Kidney (tissue), 14 donors: ENCODE measurements around the gene RIMBP2. TPM values are rescaled to one million over a fixed set of nuclear protein-coding genes. Genes with fewer than 3 reads are reported as not detected.

ENCODE experiments used
- DNase-seq, 5 donors: peaks; one replicate each; pipeline ENCODE4 v3.0.0-alpha.2; 2013 to 2020
- FAIRE-seq: peaks from 2 replicates; lab custom pipeline; 2012; peaks lifted over from hg19 to GRCh38; lab: Jason Lieb, UNC
- H3K27ac ChIP-seq, 2 donors: one replicate each; pipeline ENCODE4 v1.7.0; 2013; ENCODE audit warnings: low read depth in 2 of 2, low read length in 2 of 2, inconsistent platforms in 1 of 2
- H3K27me3 ChIP-seq: one replicate; pipeline ENCODE4 v1.7.1; 2013; ENCODE audit warnings: low read length, inconsistent platforms; ENCODE audit not compliant: control insufficient read depth, insufficient read depth
- H3K36me3 ChIP-seq, 3 donors: one replicate each; pipeline versions ENCODE4 v1.7.0 to v1.7.1; 2013; ENCODE audit warnings: low read length in 3 of 3, control low read depth in 1 of 3, inconsistent platforms in 1 of 3; ENCODE audit not compliant: insufficient read depth in 3 of 3, control insufficient read depth in 2 of 3
- H3K4me1 ChIP-seq, 3 donors: one replicate each; pipeline versions ENCODE4 v1.7.0 to v1.7.1; 2013; ENCODE audit warnings: low read length in 3 of 3, inconsistent platforms in 1 of 3, low read depth in 1 of 3; ENCODE audit not compliant: control insufficient read depth in 2 of 3, insufficient read depth in 2 of 3
- H3K4me3 ChIP-seq, 3 donors: one replicate each; pipeline versions ENCODE4 v1.7.0 to v1.8.1; 2013; ENCODE audit warnings: low read length in 3 of 3, control low read depth in 1 of 3, inconsistent platforms in 1 of 3
- H3K9ac ChIP-seq, 3 donors: one replicate each; pipeline versions ENCODE4 v1.7.0 to v1.7.1; 2013; ENCODE audit warnings: low read length in 3 of 3, control low read depth in 1 of 3, inconsistent platforms in 1 of 3
- H3K9me3 ChIP-seq, 3 donors: one replicate each; pipeline versions ENCODE4 v1.7.0 to v1.7.1; 2013; ENCODE audit warnings: low read length in 3 of 3, control low read depth in 1 of 3, inconsistent platforms in 1 of 3; ENCODE audit not compliant: control insufficient read depth in 2 of 3, insufficient read depth in 1 of 3
- intact Hi-C: fragments of 100-400 bp; cut with DNase I; formaldehyde crosslinking; loops from one replicate; pipeline ENCODE4 v1.11.1; 2022
- polyA plus RNA-seq: library from polyadenylated mRNA; stranded (reverse); fragments of 350-450 nt; fragmentation: Illumina TruSeq; extraction: RNeasy Lipid Tissue Mini Kit (QIAGEN cat#74804); gene quantifications from one replicate; pipeline ENCODE4 v1.2.3, GENCODE V29; 2014; ENCODE audit warnings: low read depth, low replicate concordance; ENCODE audit not compliant: insufficient read depth
- total RNA-seq: library from RNA; stranded (reverse); fragmentation: NEBNext Ultra II Directional; extraction: Animal tissue kit (Norgen Biotek cat#: 25700); gene quantifications from one replicate; pipeline ENCODE4 v1.2.1, GENCODE V29; 2021
- TF ChIP-seq, protein P1 (sequence below): IDR thresholded peaks from 3 replicates; pipeline ENCODE4 v1.5.1; 2012; ENCODE audit warnings: mild to moderate bottlenecking, moderate library complexity, borderline replicate concordance; ENCODE audit not compliant: insufficient read depth; ENCODE audit errors: extremely low read depth
- donor health status: control.
- donor health status: control.
- donor health status: control.
- donor health status: control.
- donor health status: control.
- donor health status: DM: yes; HTN: yes; CAD: no.
- donor health status: Normal renal cell carcinoma (clear cell type).

The RIMBP2 gene
- total and polyA plus RNA-seq, 2 donors from 2014 or later = 2.8 to 51.7 TPM

DNA sequence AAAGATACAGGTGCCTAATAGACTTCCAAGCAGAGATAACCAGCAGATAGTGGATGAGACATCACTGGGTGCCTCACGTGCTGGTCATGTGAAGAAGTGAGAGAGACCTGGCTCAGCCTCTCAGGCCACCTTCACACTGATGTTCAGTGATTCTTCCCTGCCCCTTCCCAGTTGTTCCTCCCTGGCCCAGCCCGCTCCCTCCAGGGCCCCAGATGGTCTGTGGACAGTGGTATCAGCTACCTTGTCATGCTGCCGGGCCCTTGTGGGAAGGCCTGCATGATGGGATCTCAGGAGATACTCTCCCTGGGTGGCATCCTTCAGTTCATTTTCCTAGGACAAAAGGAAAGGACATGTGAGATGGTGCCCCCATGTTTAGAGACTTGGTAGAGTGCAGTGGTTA lies 198.5 kb downstream of the RIMBP2 start:
- Histone ChIP-seq H3K27me3 (no peaks in the 10 kb centered on the region), H3K36me3 (no peaks in the 10 kb centered on the region), H3K4me1 (no peaks in the 10 kb centered on the region), H3K9ac (no peak overlapping the region), H3K4me3 (no peak overlapping the region), H3K27ac (no peak overlapping the region), H3K9me3 (peaks cover 0 to 7% (median 4%) of the 10 kb centered on the region in 3 donors)
- intact Hi-C loops = no loop called here
- DNase-seq = no peak
- FAIRE-seq = no peak
- TF ChIP-seq, protein P1, sequence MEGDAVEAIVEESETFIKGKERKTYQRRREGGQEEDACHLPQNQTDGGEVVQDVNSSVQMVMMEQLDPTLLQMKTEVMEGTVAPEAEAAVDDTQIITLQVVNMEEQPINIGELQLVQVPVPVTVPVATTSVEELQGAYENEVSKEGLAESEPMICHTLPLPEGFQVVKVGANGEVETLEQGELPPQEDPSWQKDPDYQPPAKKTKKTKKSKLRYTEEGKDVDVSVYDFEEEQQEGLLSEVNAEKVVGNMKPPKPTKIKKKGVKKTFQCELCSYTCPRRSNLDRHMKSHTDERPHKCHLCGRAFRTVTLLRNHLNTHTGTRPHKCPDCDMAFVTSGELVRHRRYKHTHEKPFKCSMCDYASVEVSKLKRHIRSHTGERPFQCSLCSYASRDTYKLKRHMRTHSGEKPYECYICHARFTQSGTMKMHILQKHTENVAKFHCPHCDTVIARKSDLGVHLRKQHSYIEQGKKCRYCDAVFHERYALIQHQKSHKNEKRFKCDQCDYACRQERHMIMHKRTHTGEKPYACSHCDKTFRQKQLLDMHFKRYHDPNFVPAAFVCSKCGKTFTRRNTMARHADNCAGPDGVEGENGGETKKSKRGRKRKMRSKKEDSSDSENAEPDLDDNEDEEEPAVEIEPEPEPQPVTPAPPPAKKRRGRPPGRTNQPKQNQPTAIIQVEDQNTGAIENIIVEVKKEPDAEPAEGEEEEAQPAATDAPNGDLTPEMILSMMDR = no peak

DNA sequence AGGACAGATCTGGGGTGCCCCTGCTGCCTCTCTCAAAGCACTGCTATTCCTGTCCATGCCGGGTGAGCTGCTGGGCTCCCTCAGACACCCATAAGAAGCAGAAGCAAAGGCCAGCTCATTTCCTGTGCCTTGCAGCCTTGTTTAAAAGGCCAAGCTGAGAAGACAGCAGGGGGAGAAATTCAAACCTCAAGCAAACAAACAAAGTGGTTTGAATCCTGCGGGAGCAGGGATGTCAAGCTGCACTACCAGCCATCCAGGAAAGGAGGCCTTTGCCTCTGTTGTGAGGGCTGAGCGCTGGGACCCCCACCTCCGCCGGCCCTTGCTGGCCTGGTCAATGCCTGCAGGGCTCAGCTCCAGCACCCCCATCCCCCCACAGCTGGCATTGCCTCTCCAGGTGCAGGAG lies 201.9 kb downstream of the RIMBP2 start:
- Histone ChIP-seq H3K36me3 (no peaks in the 10 kb centered on the region), H3K9me3 (peaks cover 0 to 7% (median 4%) of the 10 kb centered on the region in 3 donors), H3K9ac (no peak overlapping the region), H3K4me1 (no peaks in the 10 kb centered on the region), H3K27ac (no peak overlapping the region), H3K27me3 (no peaks in the 10 kb centered on the region), H3K4me3 (no peak overlapping the region)
- FAIRE-seq (no peak), DNase-seq (no peak)
- intact Hi-C loops = no loop called here
- TF ChIP-seq, protein P1 = no peak

DNA sequence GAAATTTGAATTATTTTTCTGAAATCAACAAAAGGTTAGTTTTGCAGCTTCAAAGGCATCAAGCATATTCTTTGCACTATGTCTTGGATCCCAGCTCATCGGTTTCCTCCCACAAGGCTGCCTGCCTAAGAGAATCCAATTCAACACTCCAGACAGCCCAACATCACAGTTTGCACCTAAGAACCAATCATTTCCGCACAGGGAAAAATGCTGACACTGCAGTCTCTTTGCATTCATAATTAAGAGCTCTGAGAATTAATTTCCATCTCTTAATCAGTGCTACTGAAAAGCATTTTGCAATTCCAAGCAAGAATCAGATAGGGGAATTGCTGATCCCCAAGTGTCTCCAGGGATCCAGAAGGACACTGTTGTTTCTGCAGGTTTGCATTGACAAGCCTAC lies 202.5 kb downstream of the RIMBP2 start:
- H3K27ac ChIP-seq = no peak overlapping the region
- H3K27me3 ChIP-seq = no peaks in the 10 kb centered on the region
- H3K9ac ChIP-seq = no peak overlapping the region
- H3K4me3 ChIP-seq = no peak overlapping the region
- intact Hi-C loops = no loop called here
- no peaks in the 10 kb centered on the region for H3K4me1 ChIP-seq
- DNase-seq = no peak
- no peak for FAIRE-seq
- TF ChIP-seq, protein P1 = no peak
- peaks cover 0 to 7% (median 4%) of the 10 kb centered on the region in 3 donors for H3K9me3 ChIP-seq
- H3K36me3 ChIP-seq = no peaks in the 10 kb centered on the region

DNA sequence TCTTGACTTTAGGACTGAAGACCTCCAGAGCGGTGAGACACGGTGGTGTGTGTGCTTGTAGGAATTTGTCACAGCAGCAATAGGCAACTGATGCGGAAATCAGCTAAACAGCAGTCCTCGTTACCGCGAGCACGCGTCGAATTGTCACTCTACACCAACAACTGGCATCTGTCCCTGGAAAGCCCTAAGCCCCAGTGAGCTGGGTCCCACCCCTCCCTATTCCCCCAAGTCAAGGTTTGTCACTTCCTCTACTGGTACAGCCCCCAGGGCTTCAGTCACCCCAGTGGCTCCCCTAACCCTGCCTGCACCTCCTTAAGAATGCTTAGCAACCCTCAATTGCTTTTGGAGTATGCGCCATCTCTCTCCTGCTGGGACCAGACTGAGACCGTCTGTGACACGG lies 204.8 kb downstream of the RIMBP2 start:
- H3K36me3 ChIP-seq = no peaks in the 10 kb centered on the region
- no peak overlapping the region for H3K4me3 ChIP-seq
- H3K4me1 ChIP-seq = no peaks in the 10 kb centered on the region
- intact Hi-C loops = no loop called here
- no peak overlapping the region for H3K27ac ChIP-seq
- TF ChIP-seq, protein P1 = no peak
- peaks cover 0 to 7% (median 4%) of the 10 kb centered on the region in 3 donors for H3K9me3 ChIP-seq
- H3K27me3 ChIP-seq = no peaks in the 10 kb centered on the region
- H3K9ac ChIP-seq = no peak overlapping the region
- DNase-seq (no peak), FAIRE-seq (no peak)
